HCT116 (cell line): ENCODE results near the gene VEPH1. TPM values are rescaled to one million over a fixed set of nuclear protein-coding genes. Genes with fewer than 3 reads are reported as not detected.

Experiments
- ATAC-seq: fragments of 200-7000 bp; cut with Tn5 transposase; 2 replicates; pipeline ENCODE4 v1.9.1; 2020; ENCODE audit warnings: mild to moderate bottlenecking, moderate library complexity
- BruUV-seq: library from RNA; stranded (reverse); fragments of 400-500 nt; replicated peaks from 2 replicates; lab custom pipeline; 2021; lab: Mats Ljungman, UMichigan
- CTCF ChIA-PET: fragments of 300-600 bp; sonication (Branson Sonifier 250); formaldehyde crosslinking; loops from one replicate; lab custom pipeline; 2021; ENCODE audit warnings: antibody characterized with exemption; lab: Charles Lee
- POLR2A ChIA-PET: fragments of 300-600, 350-600 bp; sonication (Branson Sonifier 250); formaldehyde crosslinking; loops from one replicate; lab custom pipeline; 2021; ENCODE audit warnings: antibody characterized with exemption; lab: Charles Lee
- RAD21 ChIA-PET, 2 experiments: fragments of 300-600 bp; sonication (Branson Sonifier 250); formaldehyde crosslinking; loops; one replicate each; lab custom pipeline; 2023; ENCODE audit warnings: low total read pairs in 2 of 2; ENCODE audit not compliant: uncharacterized antibody in 2 of 2, unreplicated experiment in 2 of 2, low non-redundant PET in 1 of 2; lab: Charles Lee
- DNase-seq: peaks from one replicate; pipeline ENCODE4 v3.0.0-alpha.2; 2010; ENCODE audit warnings: low read depth, low spot score
- H2AFZ ChIP-seq: fragments of 200-600 bp; shearing (Covaris generic), sonication (generic); 2 replicates; pipeline ENCODE4 v1.6.1; 2017; ENCODE audit warnings: low read depth, mixed run types, mixed read lengths, antibody characterized with exemption, low read length; ENCODE audit not compliant: poor library complexity, severe bottlenecking
- H3K27ac ChIP-seq: 2 replicates; pipeline ENCODE4 v1.5.1; 2012; ENCODE audit warnings: low read depth, low read length
- H3K27me3 ChIP-seq: fragments of 200-600 bp; sonication (generic); 2 replicates; pipeline ENCODE4 v1.6.1; 2016; ENCODE audit warnings: mixed run types, low read length, mixed read lengths; ENCODE audit not compliant: insufficient read depth
- H3K36me3 ChIP-seq, 2 experiments: fragments of 200-500 bp in 1 of 2; fragments of 200-600 bp in 1 of 2; sonication (Bioruptor generic) in 1 of 2; sonication (generic) in 1 of 2; 2 replicates each; pipeline versions ENCODE4 v1.5.1 to v1.6.1; 2014 to 2016; ENCODE audit warnings: low read length in 2 of 2, inconsistent platforms in 1 of 2, mixed read lengths in 1 of 2, mixed run types in 1 of 2; ENCODE audit not compliant: insufficient read depth in 2 of 2, control insufficient read depth in 1 of 2
- H3K4me1 ChIP-seq, 2 experiments: fragments of 200-600 bp in 1 of 2; sonication (generic) in 1 of 2; 2 replicates each; pipeline versions ENCODE4 v1.5.1 to v1.6.1; 2012 to 2017; ENCODE audit warnings: low read length in 2 of 2, inconsistent platforms in 1 of 2, mild to moderate bottlenecking in 1 of 2, mixed read lengths in 1 of 2, mixed run types in 1 of 2, moderate library complexity in 1 of 2; ENCODE audit not compliant: insufficient read depth in 2 of 2, control insufficient read depth in 1 of 2
- H3K4me2 ChIP-seq: fragments of 200-600 bp; sonication (generic); 2 replicates; pipeline ENCODE4 v1.6.1; 2017; ENCODE audit warnings: mixed run types, low read length, mixed read lengths
- H3K4me3 ChIP-seq, 2 experiments: fragments of 200-600 bp in 1 of 2; sonication (generic) in 1 of 2; replicated peaks in 1 of 2; 2 replicates each; pipeline ENCODE4 v1.5.1; 2011 to 2016; ENCODE audit warnings: low read length in 2 of 2, control low read depth in 1 of 2, low read depth in 1 of 2, mild to moderate bottlenecking in 1 of 2, mixed read lengths in 1 of 2, mixed run types in 1 of 2
- H3K79me2 ChIP-seq: fragments of 200-600 bp; sonication (generic); 2 replicates; pipeline ENCODE4 v1.6.1; 2017; ENCODE audit warnings: mild to moderate bottlenecking, mixed run types, low read length, moderate library complexity, mixed read lengths; ENCODE audit not compliant: insufficient read depth
- H3K9ac ChIP-seq: fragments of 200-600 bp; sonication (generic); 2 replicates; pipeline ENCODE4 v1.6.1; 2016; ENCODE audit warnings: low read length, mixed read lengths
- H3K9me2 ChIP-seq: fragments of 200-600 bp; sonication (generic), shearing (Covaris generic); 2 replicates; pipeline ENCODE4 v1.6.1; 2017; ENCODE audit warnings: mixed run types, mild to moderate bottlenecking, moderate library complexity; ENCODE audit not compliant: insufficient read depth
- H3K9me3 ChIP-seq, 2 experiments: fragments of 200-500 bp in 1 of 2; fragments of 200-600 bp in 1 of 2; sonication (Bioruptor generic) in 1 of 2; sonication (generic) in 1 of 2; 2 replicates each; pipeline ENCODE4 v1.6.1; 2014 to 2017; ENCODE audit warnings: low read length in 2 of 2, mixed read lengths in 2 of 2, inconsistent platforms in 1 of 2, low read depth in 1 of 2, mild to moderate bottlenecking in 1 of 2, mixed run types in 1 of 2, moderate library complexity in 1 of 2; ENCODE audit not compliant: control insufficient read depth in 1 of 2, insufficient read depth in 1 of 2
- H4K20me1 ChIP-seq: fragments of 200-600 bp; sonication (generic), shearing (Covaris generic); 2 replicates; pipeline ENCODE4 v1.6.1; 2017; ENCODE audit warnings: mixed run types, mild to moderate bottlenecking, moderate library complexity; ENCODE audit not compliant: insufficient read depth
- CBX3 ChIP-seq: IDR thresholded peaks from 2 replicates; pipeline ENCODE4 v1.6.1; 2012; ENCODE audit warnings: low read depth
- CEBPB ChIP-seq: IDR thresholded peaks from 2 replicates; pipeline ENCODE4 v1.6.1; 2012; ENCODE audit warnings: low read depth
- EGR1 ChIP-seq: IDR thresholded peaks from 2 replicates; pipeline ENCODE4 v1.6.1; 2012; ENCODE audit warnings: low read depth
- ELF1 ChIP-seq: IDR thresholded peaks from 2 replicates; pipeline ENCODE4 v1.6.1; 2012; ENCODE audit warnings: low read depth, borderline replicate concordance
- EZH2 ChIP-seq: fragments of 200-600 bp; sonication (generic); IDR thresholded peaks from 2 replicates; pipeline ENCODE4 v1.6.1; 2017; ENCODE audit warnings: antibody characterized with exemption, mixed run types
- FOSL1 ChIP-seq: IDR thresholded peaks from 2 replicates; pipeline ENCODE4 v1.6.1; 2012; ENCODE audit warnings: low read depth
- POLR2A ChIP-seq: IDR thresholded peaks from 2 replicates; pipeline ENCODE4 v1.7.0; 2011; ENCODE audit warnings: borderline replicate concordance; ENCODE audit not compliant: insufficient read depth, insufficient read length; ENCODE audit errors: extremely low read depth
- SP1 ChIP-seq: IDR thresholded peaks from 2 replicates; pipeline ENCODE4 v1.6.1; 2012; ENCODE audit warnings: low read depth
- TCF7L2 ChIP-seq: IDR thresholded peaks from 2 replicates; pipeline ENCODE4 v1.7.0; 2011; ENCODE audit warnings: borderline replicate concordance, inconsistent platforms; ENCODE audit not compliant: insufficient read depth, insufficient read length; ENCODE audit errors: extremely low read depth
- YY1 ChIP-seq: IDR thresholded peaks from 2 replicates; pipeline ENCODE4 v1.6.1; 2011; ENCODE audit warnings: low read length, low read depth, moderate library complexity, mild to moderate bottlenecking; ENCODE audit not compliant: insufficient replicate concordance; ENCODE audit errors: extremely low read depth
- intact Hi-C: fragments of 100-400 bp; cut with micrococcal nuclease; formaldehyde crosslinking; loops from 2 replicates; pipeline ENCODE4 v1.10.0; 2022
- total RNA-seq: library from RNA; stranded (reverse); gene quantifications from one replicate; pipeline ENCODE4 v1.2.1, GENCODE V29; 2021; ENCODE audit not compliant: unreplicated experiment
- TF ChIP-seq, protein P1 (sequence below): IDR thresholded peaks from 2 replicates; pipeline ENCODE4 v1.6.1; 2012
- TF ChIP-seq, protein P2 (sequence below): IDR thresholded peaks from 2 replicates; pipeline ENCODE4 v1.6.1; 2012; ENCODE audit warnings: low read depth

The VEPH1 gene
- total RNA-seq, 1 experiment from 2014 or later = 4.9 TPM

DNA sequence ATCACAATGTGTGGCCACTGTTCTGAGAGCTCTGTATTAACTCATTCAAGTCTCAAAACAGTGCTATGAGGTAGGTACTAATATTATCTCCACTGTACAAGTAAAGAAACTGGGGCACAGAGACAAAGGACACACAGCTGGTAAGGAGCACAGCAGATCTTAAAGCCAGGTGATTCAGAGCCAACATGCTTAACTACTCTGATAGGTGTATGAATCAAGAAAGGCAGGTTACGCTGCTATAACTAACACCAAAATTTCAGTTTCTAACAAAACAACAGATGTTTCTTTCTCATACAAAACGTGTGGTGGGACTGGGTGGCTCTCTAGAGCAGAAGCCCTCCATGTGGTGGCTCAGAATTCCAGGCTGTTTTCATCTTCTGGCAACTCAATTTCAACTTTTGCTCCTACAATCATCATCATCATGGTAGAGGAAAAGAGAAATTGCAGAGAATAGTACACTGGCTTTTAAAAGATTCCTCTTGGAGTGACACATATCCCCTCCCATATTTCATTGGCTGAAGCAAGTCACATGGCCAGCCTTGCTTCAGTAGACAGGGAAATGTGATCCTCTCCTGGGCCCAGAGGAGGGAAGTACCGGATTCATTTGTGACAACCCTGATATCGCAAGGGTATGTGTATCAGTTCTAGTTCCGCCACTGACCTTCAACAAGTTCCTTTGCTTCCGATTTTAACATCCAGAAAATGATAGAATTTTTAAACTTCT is 192.7 kb downstream of the VEPH1 start:
- Histone ChIP-seq H3K9me3 (no peaks in the 10 kb centered on the region), H2AFZ (no peak overlapping the region), H3K9me2 (no peaks in the 10 kb centered on the region), H3K9ac (no peak overlapping the region), H3K4me3 (no peak overlapping the region), H3K36me3 (no peaks in the 10 kb centered on the region), H3K79me2 (no peaks in the 10 kb centered on the region), H4K20me1 (no peaks in the 10 kb centered on the region), H3K27me3 (no peaks in the 10 kb centered on the region), H3K27ac (no peak overlapping the region), H3K4me2 (no peak overlapping the region), H3K4me1 (no peaks in the 10 kb centered on the region)
- TF ChIP-seq EGR1 (no peak), ELF1 (no peak), YY1 (no peak), SP1 (no peak), FOSL1 (no peak), EZH2 (no peak), POLR2A (no peak), CBX3 (no peak)
- ChIA-PET RAD21 (no interaction called here), POLR2A (no interaction called here), CTCF (no interaction called here)
- DNase-seq (no peak), ATAC-seq (no peak; the same call in 1 of the 2 replicates)
- intact Hi-C loops = no loop called here
- no TSS peak for BruUV-seq

DNA sequence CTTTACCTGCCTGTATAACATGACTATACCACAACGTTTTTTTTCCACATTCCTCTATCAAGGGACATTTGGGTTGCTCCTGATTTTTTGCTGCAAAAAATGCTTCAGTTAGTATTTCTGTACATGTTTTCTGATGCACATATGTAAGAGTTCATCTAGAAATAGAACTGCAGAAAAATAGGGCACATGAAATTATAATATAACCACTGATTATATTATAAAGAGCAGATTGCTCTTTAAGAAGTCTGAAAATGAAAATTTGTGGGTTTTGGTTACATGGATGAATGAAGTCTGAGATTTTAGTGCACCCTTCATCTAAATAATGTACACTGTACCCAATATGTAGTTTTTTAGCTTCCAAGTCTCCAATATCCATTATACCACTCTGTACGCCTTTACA is 196.7 kb downstream of the VEPH1 start:
- no peak overlapping the region for H3K27ac ChIP-seq
- no TSS peak for BruUV-seq
- ChIA-PET RAD21 (no interaction called here), POLR2A (no interaction called here), CTCF (no interaction called here)
- H3K9me3 ChIP-seq = no peaks in the 10 kb centered on the region
- ATAC-seq = no peak
- H3K79me2 ChIP-seq = no peaks in the 10 kb centered on the region
- H3K9me2 ChIP-seq = no peaks in the 10 kb centered on the region
- no peak overlapping the region for H2AFZ ChIP-seq
- H3K36me3 ChIP-seq = no peaks in the 10 kb centered on the region
- DNase-seq = no peak
- H3K27me3 ChIP-seq = no peaks in the 10 kb centered on the region
- H3K9ac ChIP-seq = no peak overlapping the region
- H3K4me2 ChIP-seq = no peak overlapping the region
- H3K4me3 ChIP-seq = no peak overlapping the region
- TF ChIP-seq SP1 (no peak), POLR2A (no peak), TCF7L2 (no peak), CEBPB (no peak)
- TF ChIP-seq, protein P1, sequence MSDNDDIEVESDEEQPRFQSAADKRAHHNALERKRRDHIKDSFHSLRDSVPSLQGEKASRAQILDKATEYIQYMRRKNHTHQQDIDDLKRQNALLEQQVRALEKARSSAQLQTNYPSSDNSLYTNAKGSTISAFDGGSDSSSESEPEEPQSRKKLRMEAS = no peak
- TF ChIP-seq, protein P2, sequence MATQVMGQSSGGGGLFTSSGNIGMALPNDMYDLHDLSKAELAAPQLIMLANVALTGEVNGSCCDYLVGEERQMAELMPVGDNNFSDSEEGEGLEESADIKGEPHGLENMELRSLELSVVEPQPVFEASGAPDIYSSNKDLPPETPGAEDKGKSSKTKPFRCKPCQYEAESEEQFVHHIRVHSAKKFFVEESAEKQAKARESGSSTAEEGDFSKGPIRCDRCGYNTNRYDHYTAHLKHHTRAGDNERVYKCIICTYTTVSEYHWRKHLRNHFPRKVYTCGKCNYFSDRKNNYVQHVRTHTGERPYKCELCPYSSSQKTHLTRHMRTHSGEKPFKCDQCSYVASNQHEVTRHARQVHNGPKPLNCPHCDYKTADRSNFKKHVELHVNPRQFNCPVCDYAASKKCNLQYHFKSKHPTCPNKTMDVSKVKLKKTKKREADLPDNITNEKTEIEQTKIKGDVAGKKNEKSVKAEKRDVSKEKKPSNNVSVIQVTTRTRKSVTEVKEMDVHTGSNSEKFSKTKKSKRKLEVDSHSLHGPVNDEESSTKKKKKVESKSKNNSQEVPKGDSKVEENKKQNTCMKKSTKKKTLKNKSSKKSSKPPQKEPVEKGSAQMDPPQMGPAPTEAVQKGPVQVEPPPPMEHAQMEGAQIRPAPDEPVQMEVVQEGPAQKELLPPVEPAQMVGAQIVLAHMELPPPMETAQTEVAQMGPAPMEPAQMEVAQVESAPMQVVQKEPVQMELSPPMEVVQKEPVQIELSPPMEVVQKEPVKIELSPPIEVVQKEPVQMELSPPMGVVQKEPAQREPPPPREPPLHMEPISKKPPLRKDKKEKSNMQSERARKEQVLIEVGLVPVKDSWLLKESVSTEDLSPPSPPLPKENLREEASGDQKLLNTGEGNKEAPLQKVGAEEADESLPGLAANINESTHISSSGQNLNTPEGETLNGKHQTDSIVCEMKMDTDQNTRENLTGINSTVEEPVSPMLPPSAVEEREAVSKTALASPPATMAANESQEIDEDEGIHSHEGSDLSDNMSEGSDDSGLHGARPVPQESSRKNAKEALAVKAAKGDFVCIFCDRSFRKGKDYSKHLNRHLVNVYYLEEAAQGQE = no peak
- no peaks in the 10 kb centered on the region for H4K20me1 ChIP-seq
- no peaks in the 10 kb centered on the region for H3K4me1 ChIP-seq
- intact Hi-C loops = no loop called here
